ENCODE data around the gene NELFCD. TPM values are rescaled to one million over a fixed set of nuclear protein-coding genes. Genes with fewer than 3 reads are reported as not detected.

Gene NELFCD
- polyA plus RNA-seq, 4 donors: 29.5 to 74.2 (median 44.8) TPM

- 5 to 13% (median 12%) methylated on average over 45 to 66 of the region's 66 CpGs for WGBS, 3 donors
- Histone ChIP-seq H3K4me3 (ENCODE audit: low read depth in 1 of 3, low read length in 3 of 3) (peak overlapping the region; percentile 75 to 97 (median 94)), H3K27me3 (ENCODE audit: control insufficient read depth in 3 of 3, insufficient read depth in 3 of 3, low read length in 3 of 3) (no peaks in the 10 kb centered on the region), H3K27ac (ENCODE audit: low read depth in 1 of 3, low read length in 2 of 3) (peak overlapping the region; percentile 85 to 98 (median 94)), H3K9me3 (ENCODE audit: control insufficient read depth in 2 of 2, insufficient read depth in 1 of 2, low read depth in 1 of 2, low read length in 1 of 2) (no peaks in the 10 kb centered on the region), H3K36me3 (ENCODE audit: control insufficient read depth in 3 of 3, insufficient read depth in 2 of 3, low read depth in 1 of 3, low read length in 3 of 3) (peaks cover 0 to 3% (median 0%) of the 10 kb centered on the region in 3 donors), H3K4me1 (ENCODE audit: control insufficient read depth in 3 of 3, insufficient read depth in 2 of 3, low read depth in 1 of 3, low read length in 2 of 3) (peaks cover 6 to 31% (median 18%) of the 10 kb centered on the region in 3 donors)
- FAIRE-seq (no peak), DNase-seq (peak; percentile 97)
Measured at GRCh38 chr20:59042796-59043631, 62.0 kb downstream of the NELFCD start.

- no peaks in the 10 kb centered on the region for H3K9me3 ChIP-seq (ENCODE audit: control insufficient read depth in 2 of 2, insufficient read depth in 1 of 2, low read depth in 1 of 2, low read length in 1 of 2)
- WGBS, 3 donors: 43 to 66% (median 53%) methylated on average over 3 of the region's 3 CpGs
- no peak for FAIRE-seq
- peak overlapping the region in 1 of 3 donors; percentile 78 for H3K27ac ChIP-seq (ENCODE audit: low read depth in 1 of 3, low read length in 2 of 3)
- H3K4me1 ChIP-seq (ENCODE audit: control insufficient read depth in 3 of 3, insufficient read depth in 2 of 3, low read depth in 1 of 3, low read length in 2 of 3): peaks cover 6 to 38% (median 18%) of the 10 kb centered on the region in 3 donors
- H3K27me3 ChIP-seq (ENCODE audit: control insufficient read depth in 3 of 3, insufficient read depth in 3 of 3, low read length in 3 of 3): no peaks in the 10 kb centered on the region
- no peak for DNase-seq
- H3K36me3 ChIP-seq (ENCODE audit: control insufficient read depth in 3 of 3, insufficient read depth in 2 of 3, low read depth in 1 of 3, low read length in 3 of 3): no peaks in the 10 kb centered on the region
- no peak overlapping the region for H3K4me3 ChIP-seq (ENCODE audit: low read depth in 1 of 3, low read length in 3 of 3)
Measured at GRCh38 chr20:59043698-59044097, 62.6 kb downstream of the NELFCD start.

- FAIRE-seq (no peak), DNase-seq (no peak)
- H3K9me3 ChIP-seq (ENCODE audit: control insufficient read depth in 2 of 2, insufficient read depth in 1 of 2, low read depth in 1 of 2, low read length in 1 of 2): no peaks in the 10 kb centered on the region
- no peaks in the 10 kb centered on the region for H3K36me3 ChIP-seq (ENCODE audit: control insufficient read depth in 3 of 3, insufficient read depth in 2 of 3, low read depth in 1 of 3, low read length in 3 of 3)
- 79 to 95% (median 91%) methylated on average over 3 of the region's 3 CpGs for WGBS, 3 donors
- H3K4me1 ChIP-seq (ENCODE audit: control insufficient read depth in 3 of 3, insufficient read depth in 2 of 3, low read depth in 1 of 3, low read length in 2 of 3): peaks cover 6 to 38% (median 18%) of the 10 kb centered on the region in 3 donors
- H3K4me3 ChIP-seq (ENCODE audit: low read depth in 1 of 3, low read length in 3 of 3): no peak overlapping the region
- H3K27me3 ChIP-seq (ENCODE audit: control insufficient read depth in 3 of 3, insufficient read depth in 3 of 3, low read length in 3 of 3): no peaks in the 10 kb centered on the region
- H3K27ac ChIP-seq (ENCODE audit: low read depth in 1 of 3, low read length in 2 of 3): peak overlapping the region in 1 of 3 donors; percentile 12
Measured at GRCh38 chr20:59044295-59044694, 63.2 kb downstream of the NELFCD start.

Other genes starting within 250 kb of the NELFCD start
- under 1 TPM in 2 of 4 donors, not detected in 2; 0.37 to 0.38 TPM for gene GNAS-AS1, start 130.4 kb upstream of the NELFCD start, polyA plus RNA-seq
- 100 to 1,000 TPM; 493 to 875 (median 655) TPM for gene GNAS, start 128.5 kb upstream of the NELFCD start, polyA plus RNA-seq
- gene CTSZ, start 26.0 kb downstream of the NELFCD start, polyA plus RNA-seq: 100 to 1,000 TPM in 3 of 4 donors, 10 to 100 TPM in 1; 82.7 to 277 (median 183) TPM
- gene TUBB1, start 38.2 kb downstream of the NELFCD start, polyA plus RNA-seq: under 1 TPM in 2 of 4 donors, not detected in 2; 0.01 to 0.30 TPM
- gene ATP5F1E, start 51.1 kb downstream of the NELFCD start, polyA plus RNA-seq: 10 to 100 TPM; 49.6 to 87.5 (median 69.8) TPM
- gene PRELID3B, start 61.5 kb downstream of the NELFCD start, polyA plus RNA-seq: 100 to 1,000 TPM in 2 of 4 donors, 10 to 100 TPM in 2; 66.0 to 120 (median 94.3) TPM
- under 1 TPM; under 0.01 to 0.40 (median 0.27) TPM for gene ZNF831, start 182.6 kb downstream of the NELFCD start, polyA plus RNA-seq

All from small intestine (tissue), 7 donors.